ENCODE results near the gene PWP2.

DNA sequence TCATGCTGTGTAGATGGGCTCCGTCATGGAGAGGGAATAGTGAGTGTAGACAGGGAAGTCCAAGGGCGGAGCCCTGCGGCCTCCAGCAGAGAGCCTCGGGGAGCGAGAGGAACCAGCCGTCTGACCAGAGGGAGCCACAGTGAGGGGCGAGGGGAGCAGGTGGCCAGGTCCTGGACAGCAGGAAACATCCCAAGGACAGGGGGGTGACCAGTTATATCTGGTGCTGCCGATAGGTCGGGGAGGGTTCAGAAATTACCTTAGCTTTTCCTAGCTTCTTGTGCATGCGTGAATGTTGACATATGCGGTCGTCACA, 48.6 kb upstream of the PWP2 start:
- no peak for TF ChIP-seq POLR2A (IDR thresholded peaks at IDR 0.05)
- TF ChIP-seq, protein P1, sequence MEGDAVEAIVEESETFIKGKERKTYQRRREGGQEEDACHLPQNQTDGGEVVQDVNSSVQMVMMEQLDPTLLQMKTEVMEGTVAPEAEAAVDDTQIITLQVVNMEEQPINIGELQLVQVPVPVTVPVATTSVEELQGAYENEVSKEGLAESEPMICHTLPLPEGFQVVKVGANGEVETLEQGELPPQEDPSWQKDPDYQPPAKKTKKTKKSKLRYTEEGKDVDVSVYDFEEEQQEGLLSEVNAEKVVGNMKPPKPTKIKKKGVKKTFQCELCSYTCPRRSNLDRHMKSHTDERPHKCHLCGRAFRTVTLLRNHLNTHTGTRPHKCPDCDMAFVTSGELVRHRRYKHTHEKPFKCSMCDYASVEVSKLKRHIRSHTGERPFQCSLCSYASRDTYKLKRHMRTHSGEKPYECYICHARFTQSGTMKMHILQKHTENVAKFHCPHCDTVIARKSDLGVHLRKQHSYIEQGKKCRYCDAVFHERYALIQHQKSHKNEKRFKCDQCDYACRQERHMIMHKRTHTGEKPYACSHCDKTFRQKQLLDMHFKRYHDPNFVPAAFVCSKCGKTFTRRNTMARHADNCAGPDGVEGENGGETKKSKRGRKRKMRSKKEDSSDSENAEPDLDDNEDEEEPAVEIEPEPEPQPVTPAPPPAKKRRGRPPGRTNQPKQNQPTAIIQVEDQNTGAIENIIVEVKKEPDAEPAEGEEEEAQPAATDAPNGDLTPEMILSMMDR (IDR thresholded peaks at IDR 0.05): no peak
- TF ChIP-seq POLR2AphosphoS5 (IDR thresholded peaks at IDR 0.05): no peak
